GM21526 (cell line): Measurements from ENCODE around the gene VDAC1.
A peak's percentile ranks its signal among the peaks of the same experiment; 100 is the strongest.

Source experiments
- ATAC-seq: cut with Tn5 transposase; IDR thresholded peaks from one replicate; pipeline ENCODE4 v1.9.1; 2021; ENCODE audit warnings: moderate library complexity; ENCODE audit not compliant: unreplicated experiment, low FRiP score

The VDAC1 gene

GRCh38 chr5:134026521-134027287 is 21.9 kb upstream of the VDAC1 start:
- peak; percentile 59 for ATAC-seq

- ATAC-seq, result no peak
Observed at GRCh38 chr5:134025786-134026185, 21.0 kb upstream of the VDAC1 start.

DNA sequence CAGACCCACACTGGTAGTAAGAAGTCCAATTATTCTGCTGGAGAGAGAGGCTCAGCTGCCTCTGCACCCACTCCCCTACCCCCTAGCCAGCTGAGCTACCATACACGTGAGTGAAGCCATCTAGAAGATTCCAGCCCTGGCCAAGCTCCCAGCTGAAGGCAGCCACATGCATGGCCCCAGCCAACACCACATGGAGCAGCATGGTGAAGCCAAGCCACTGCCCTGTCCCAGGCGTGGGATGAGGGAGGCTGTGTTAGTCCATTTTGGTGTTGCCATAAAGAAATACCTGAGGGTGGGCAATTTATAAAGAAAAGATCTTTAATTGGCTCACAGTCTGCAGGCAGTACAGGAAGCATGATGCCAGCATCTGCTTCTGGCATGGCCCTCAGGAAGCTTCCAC is 20.0 kb upstream of the VDAC1 start:
- no peak for ATAC-seq

GRCh38 chr5:134022333-134022732 is 17.6 kb upstream of the VDAC1 start:
- no peak for ATAC-seq

DNA sequence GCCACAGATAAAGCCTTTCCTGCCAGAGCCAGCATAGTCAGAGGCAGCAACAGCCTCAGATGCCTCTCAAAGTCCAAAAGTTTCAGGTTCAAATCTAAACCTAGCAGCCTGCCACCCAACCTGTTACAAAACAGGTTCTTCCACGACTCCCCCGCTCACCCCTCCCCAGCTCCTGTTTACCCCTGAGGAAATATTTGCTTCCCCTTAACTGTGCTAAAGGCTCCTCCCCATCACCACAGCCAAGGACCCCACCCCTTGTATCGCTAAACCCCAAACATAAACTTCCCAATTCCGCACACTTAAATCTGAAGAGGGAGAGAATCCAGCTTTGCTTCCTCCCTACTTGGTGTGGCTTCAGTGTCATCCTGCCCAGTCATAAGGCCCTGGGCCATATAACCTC is 15.4 kb upstream of the VDAC1 start:
- no peak for ATAC-seq

DNA sequence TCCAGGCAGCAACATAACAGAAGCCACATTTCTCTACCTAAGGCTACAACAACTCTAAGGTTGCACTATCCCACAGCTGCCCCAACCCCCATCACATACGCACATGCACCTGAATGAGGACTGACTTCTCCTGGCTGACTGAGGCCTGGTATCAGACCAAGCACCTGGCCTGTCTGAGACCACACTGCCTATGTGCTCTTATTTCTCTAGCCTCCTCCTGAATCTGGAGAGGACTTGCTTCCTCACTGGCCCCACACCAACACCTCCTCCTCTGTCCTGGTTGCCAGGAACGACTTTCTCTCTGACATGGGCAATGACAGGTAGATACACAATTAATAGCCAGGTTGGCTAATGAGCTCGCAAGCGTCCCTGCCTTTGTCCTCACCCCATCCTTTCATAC is 14.9 kb upstream of the VDAC1 start:
- no peak for ATAC-seq

GRCh38 chr5:134018986-134019316 is 14.2 kb upstream of the VDAC1 start:
- no peak for ATAC-seq

DNA sequence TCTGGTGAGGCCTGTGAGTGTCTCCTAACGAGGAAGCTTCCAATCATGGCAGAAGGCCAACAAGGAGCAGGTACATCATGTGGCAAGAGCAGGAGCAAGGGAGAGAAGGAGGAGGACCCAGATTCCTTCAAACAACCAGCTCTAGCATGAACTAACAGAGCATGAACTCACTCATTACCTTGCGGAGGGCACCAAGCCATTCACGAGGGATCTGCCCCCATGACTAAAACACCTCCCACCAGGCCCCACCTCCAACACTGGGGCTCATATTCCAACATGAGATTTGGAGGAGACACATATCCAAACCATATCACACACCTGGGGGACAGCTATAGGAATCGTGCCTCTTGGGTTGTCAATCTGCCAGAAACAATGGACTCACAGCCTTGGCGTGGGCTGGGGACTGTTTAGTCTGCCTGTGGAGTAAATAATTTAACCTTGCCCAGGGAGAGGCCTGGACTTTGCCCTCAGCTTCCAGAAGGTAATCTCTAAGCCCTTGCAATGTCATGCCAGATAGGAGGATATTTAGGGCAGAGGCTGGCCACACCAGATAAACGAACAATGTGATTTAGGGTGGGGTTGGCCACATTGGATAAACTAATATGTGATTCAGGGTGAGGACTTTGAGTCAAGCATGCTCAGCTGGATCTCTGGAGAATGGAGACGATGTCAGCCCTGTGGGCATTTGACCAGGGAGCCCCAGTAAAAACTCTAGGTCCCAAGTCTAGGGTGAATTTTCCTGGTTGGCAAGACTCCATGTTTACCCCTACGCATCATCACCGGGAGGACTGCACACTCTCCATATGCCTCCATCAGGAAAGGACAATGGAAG is 13.6 kb upstream of the VDAC1 start:
- no peak for ATAC-seq

DNA sequence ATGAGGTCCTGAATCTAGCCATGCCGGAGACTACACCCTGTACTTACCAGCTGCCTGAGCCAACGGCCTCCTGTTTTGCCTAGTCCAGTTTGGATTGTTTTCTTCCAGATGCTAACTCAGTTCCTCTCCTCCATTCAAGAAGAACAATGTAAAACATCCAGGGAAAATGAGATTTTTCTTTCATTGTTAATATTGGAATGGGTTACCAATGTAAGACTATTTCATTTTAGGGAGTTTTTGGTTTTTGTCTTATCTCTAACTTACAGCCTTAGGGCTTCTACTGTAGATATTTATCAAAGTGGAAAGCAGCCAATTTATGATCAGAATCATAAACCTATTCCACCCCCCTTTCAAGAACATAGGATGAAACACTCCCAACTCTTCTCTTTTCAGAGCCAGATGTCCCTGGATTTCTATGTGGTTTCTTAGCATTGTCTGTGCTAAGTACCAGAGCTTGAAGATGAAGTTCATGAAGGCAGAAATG is 3.5 kb upstream of the VDAC1 start:
- no peak for ATAC-seq

DNA sequence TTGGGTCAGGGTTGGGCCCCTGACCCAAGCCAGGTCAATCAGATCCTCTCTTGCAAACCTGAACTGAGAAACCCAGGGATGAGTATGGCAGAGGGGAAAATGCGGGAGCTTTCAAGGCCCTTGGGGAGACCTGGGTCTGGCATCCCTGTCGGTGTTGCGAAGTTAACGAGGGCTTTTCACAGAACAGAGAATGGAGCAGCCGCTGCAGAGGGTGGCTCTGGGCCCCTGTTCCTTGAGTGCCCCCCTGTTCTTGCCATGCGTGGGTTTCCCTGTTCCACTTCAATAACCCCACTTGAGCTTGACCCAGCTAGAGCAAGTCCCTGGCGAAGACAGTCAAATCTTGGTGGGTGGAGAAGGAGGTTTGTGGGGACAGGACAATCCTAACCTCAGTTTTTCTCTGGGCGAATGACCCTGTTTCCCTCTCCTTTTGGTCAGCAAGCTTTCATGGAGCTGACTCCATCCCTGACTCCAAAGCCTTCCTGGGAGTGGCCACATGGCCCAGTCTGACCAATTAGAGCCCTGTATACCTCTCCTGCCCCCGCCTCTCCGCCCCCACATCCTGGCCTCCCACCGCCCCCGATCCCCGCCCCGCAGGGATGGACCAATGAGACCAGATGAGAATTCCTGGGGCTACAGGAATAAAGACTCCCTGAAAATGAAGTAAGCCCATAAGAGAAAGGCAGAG is 2.9 kb upstream of the VDAC1 start:
- ATAC-seq, result no peak

DNA sequence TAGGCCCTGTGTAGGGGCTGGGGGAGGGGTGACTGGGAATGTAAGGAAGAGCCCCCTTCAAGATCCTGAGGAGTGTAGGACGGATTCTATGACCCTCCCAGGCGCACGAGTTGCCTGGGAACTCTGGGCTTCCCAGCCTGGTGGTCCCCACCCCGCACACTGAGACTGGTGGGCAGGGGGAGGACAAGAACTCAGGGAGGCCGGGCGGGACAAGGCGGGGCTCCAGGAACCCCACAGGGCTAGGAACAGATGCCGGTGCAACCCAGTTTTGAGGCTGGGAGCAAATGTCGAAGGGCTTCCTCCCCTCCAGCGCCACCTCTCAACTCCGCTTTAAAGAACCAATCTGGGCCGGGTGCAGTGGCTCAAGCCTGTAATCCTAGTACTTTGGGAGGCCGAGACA is 1.3 kb upstream of the VDAC1 start:
- no peak for ATAC-seq

- no peak for ATAC-seq
Observed at GRCh38 chr5:134005417-134006061, 764 bp upstream of the VDAC1 start.

GRCh38 chr5:134003817-134004625 is 754 bp downstream of the VDAC1 start:
- peak; percentile 36 for ATAC-seq

DNA sequence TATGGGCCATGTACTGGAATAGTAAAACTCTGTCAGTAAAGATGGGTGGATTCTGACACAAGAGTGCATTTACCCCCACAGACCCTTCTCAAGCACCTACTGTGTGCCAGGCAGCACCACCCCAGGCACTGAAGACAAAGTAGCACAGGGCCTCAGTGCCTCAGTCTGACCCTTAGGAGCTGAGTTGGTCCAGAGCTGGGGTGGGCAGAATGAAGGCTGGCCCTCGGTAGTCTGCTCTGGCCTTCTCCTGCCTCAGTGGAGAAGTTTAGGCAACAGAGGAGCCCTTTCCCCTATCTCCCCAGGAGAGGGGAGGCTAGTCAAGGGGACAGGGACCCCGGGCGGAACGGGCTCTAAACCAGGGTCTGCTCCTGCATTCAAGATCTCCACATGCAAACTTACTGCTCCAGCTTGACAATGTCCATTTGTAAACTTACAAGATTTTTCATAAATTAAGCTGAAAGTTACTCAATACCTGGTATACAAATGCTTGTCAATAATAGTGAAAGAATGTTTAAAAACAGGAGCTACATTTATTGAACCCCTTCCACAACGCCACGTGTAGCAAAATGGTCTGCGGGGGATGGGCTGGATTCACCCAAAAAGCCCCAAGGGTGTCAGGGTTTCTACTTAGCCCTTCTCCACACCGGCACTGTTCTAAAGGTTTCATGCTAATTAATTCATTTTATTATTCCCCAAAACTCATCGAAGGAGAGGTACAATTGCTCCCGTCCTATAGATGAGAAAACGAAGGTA is 1.5 kb downstream of the VDAC1 start:
- no peak for ATAC-seq

DNA sequence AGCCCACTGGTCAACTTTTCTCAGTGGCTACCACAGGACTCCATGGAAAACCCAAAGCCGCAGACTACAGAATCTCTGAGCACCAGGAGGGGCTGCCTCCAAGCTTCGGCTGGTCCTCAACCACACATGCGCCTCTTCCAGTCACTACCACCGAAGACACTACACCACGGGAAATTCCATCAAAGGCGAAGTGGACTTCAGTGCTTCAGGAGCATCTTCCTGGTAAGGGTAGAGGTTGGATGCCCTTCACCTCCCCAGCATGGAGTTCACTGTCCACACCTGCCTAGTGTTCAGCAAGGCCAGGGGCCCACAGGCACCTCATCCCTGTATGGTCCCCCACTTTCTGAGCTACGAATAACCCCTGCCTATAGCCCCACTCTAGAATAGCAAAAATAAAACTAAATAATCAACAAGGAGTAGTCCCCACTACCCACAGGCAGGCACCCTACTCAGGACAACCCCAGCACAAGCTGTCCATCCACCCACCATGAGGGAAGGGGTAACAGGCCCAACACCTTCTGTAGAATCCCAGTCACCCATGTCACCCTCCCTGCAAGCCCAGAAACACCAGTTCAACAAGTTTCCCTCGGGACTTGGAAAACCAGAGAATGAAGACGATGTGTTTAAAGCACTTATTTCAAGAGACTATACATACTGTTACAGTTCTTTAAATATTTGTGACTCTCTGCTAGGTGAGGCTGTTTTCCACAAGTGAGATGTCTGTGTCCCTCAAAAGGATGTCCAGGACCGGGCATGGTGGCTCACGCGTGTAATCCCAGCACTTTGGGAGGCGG is 2.6 kb downstream of the VDAC1 start:
- no peak for ATAC-seq

GRCh38 chr5:134000696-134001453 is 3.9 kb downstream of the VDAC1 start:
- ATAC-seq, result no peak

- ATAC-seq, result no peak
Observed at GRCh38 chr5:134000091-134000511, 4.7 kb downstream of the VDAC1 start.

- ATAC-seq, result no peak
Observed at GRCh38 chr5:133998807-133999206, 6.0 kb downstream of the VDAC1 start.
